SK-N-SH treated with all-trans-retinoic acid at 6 μM for 48 hours (cell line): ENCODE data around the gene NEUROG1.

Experiments used
- ATAC-seq: fragments of 200-7000 bp; cut with Tn5 transposase; 3 replicates; pipeline ENCODE4 v1.9.1; 2020; ENCODE audit warnings: mild to moderate bottlenecking, moderate library complexity
- ARNTL ChIP-seq: fragments of 450-650 bp; formaldehyde crosslinking; IDR thresholded peaks from 2 replicates; pipeline ENCODE4 v1.5.0; 2020; ENCODE audit warnings: low read depth, mild to moderate bottlenecking, moderate library complexity, borderline replicate concordance
- BACH2 ChIP-seq: fragments of 250-450 bp; sonication (Bioruptor Pico); IDR thresholded peaks from 2 replicates; pipeline ENCODE4 v1.9.0; 2021; ENCODE audit warnings: mild to moderate bottlenecking, borderline replicate concordance
- CSDC2 ChIP-seq: fragments of 250-450 bp; sonication (Bioruptor Pico); IDR thresholded peaks from 2 replicates; pipeline ENCODE4 v1.5.0; 2020; ENCODE audit warnings: mild to moderate bottlenecking, moderate library complexity
- CSRNP3 ChIP-seq: fragments of 250-450 bp; sonication (Bioruptor Pico); IDR thresholded peaks from 2 replicates; pipeline ENCODE4 v1.5.1; 2021; ENCODE audit warnings: mild to moderate bottlenecking, moderate library complexity
- ESRRG ChIP-seq: fragments of 250-450 bp; sonication (Bioruptor Pico); IDR thresholded peaks from 2 replicates; pipeline ENCODE4 v1.6.1; 2021; ENCODE audit warnings: mild to moderate bottlenecking
- GLIS3 ChIP-seq: fragments of 250-450 bp; sonication (Bioruptor Pico); IDR thresholded peaks from 2 replicates; pipeline ENCODE4 v1.5.0; 2020; ENCODE audit warnings: mild to moderate bottlenecking, moderate library complexity
- ISL1 ChIP-seq: fragments of 250-450 bp; sonication (Bioruptor Pico); IDR thresholded peaks from 2 replicates; pipeline ENCODE4 v2.1.2; 2022; ENCODE audit warnings: mild to moderate bottlenecking, moderate library complexity
- OSR1 ChIP-seq: fragments of 250-450 bp; sonication (Bioruptor Pico); IDR thresholded peaks from 2 replicates; pipeline ENCODE4 v1.8.0; 2022; ENCODE audit warnings: moderate library complexity, mild to moderate bottlenecking, inconsistent platforms
- POU6F1 ChIP-seq: fragments of 250-450 bp; sonication (Bioruptor Pico); IDR thresholded peaks from 2 replicates; pipeline ENCODE4 v1.8.0; 2021; ENCODE audit warnings: low read depth, mild to moderate bottlenecking, moderate library complexity, borderline replicate concordance
- PPARA ChIP-seq: fragments of 250-450 bp; sonication (Bioruptor Pico); IDR thresholded peaks from 2 replicates; pipeline ENCODE4 v1.5.0; 2020; ENCODE audit warnings: mild to moderate bottlenecking, borderline replicate concordance
- RARB ChIP-seq: fragments of 250-450 bp; sonication (Bioruptor Pico); IDR thresholded peaks from 2 replicates; pipeline ENCODE4 v1.8.0; 2021; ENCODE audit warnings: mild to moderate bottlenecking, moderate library complexity
- SNAI2 ChIP-seq: fragments of 250-450 bp; sonication (Bioruptor Pico); IDR thresholded peaks from 2 replicates; pipeline ENCODE4 v1.5.0; 2020; ENCODE audit warnings: mild to moderate bottlenecking, moderate library complexity
- TCF4 ChIP-seq: fragments of 250-450 bp; sonication (Bioruptor Pico); IDR thresholded peaks from 2 replicates; pipeline ENCODE4 v1.8.0; 2021; ENCODE audit warnings: mild to moderate bottlenecking, moderate library complexity, borderline replicate concordance
- TOX ChIP-seq: fragments of 250-450 bp; sonication (Bioruptor Pico); IDR thresholded peaks from 2 replicates; pipeline ENCODE4 v1.8.0; 2021; ENCODE audit warnings: mild to moderate bottlenecking, moderate library complexity, borderline replicate concordance
- ZC3H10 ChIP-seq: fragments of 250-450 bp; sonication (Bioruptor Pico); IDR thresholded peaks from 2 replicates; pipeline ENCODE4 v1.5.1; 2021; ENCODE audit warnings: mild to moderate bottlenecking, moderate library complexity
- ZFP3 ChIP-seq: fragments of 250-450 bp; sonication (Bioruptor Pico); IDR thresholded peaks from 2 replicates; pipeline ENCODE4 v1.5.0; 2020; ENCODE audit warnings: mild to moderate bottlenecking, moderate library complexity
- ZFP30 ChIP-seq: fragments of 450-650 bp; formaldehyde crosslinking; IDR thresholded peaks from 2 replicates; pipeline ENCODE4 v1.5.0; 2022; ENCODE audit warnings: mild to moderate bottlenecking, moderate library complexity
- ZNF565 ChIP-seq: fragments of 450-650 bp; formaldehyde crosslinking; conservative IDR thresholded peaks from 2 replicates; pipeline ENCODE4 v1.5.0; 2020; ENCODE audit warnings: low read depth, mild to moderate bottlenecking, moderate library complexity
- ZNF70 ChIP-seq: fragments of 450-650 bp; formaldehyde crosslinking; IDR thresholded peaks from 2 replicates; pipeline ENCODE4 v1.5.0; 2020; ENCODE audit warnings: mild to moderate bottlenecking, moderate library complexity
- ZNF8 ChIP-seq: fragments of 450-650 bp; formaldehyde crosslinking; IDR thresholded peaks from 2 replicates; pipeline ENCODE4 v1.5.0; 2020; ENCODE audit warnings: mild to moderate bottlenecking, moderate library complexity
- TF ChIP-seq, protein P1 (sequence below): fragments of 250-450 bp; sonication (Bioruptor Pico); IDR thresholded peaks from 2 replicates; pipeline ENCODE4 v1.5.0; 2020; ENCODE audit warnings: mild to moderate bottlenecking, moderate library complexity

NEUROG1 gene

GRCh38 chr5:135553688-135554462 lies 18.1 kb upstream of the NEUROG1 start:
- ATAC-seq = peak; percentile 55; the same call in 2 of the 3 replicates
- TF ChIP-seq GLIS3 (CRISPR knock-in tag) = no peak
- peak; percentile 91 for TF ChIP-seq ZFP3

GRCh38 chr5:135551593-135552447 lies 16.1 kb upstream of the NEUROG1 start:
- TF ChIP-seq RARB (CRISPR knock-in tag) = no peak
- no peak for TF ChIP-seq ZNF565
- TF ChIP-seq PPARA (CRISPR knock-in tag) = no peak
- TF ChIP-seq CSRNP3 (CRISPR knock-in tag) = no peak
- no peak for TF ChIP-seq ESRRG (CRISPR knock-in tag)
- TF ChIP-seq BACH2 (CRISPR knock-in tag) = no peak
- TF ChIP-seq ZNF8 = no peak
- TF ChIP-seq ISL1 = no peak
- no peak for TF ChIP-seq ZNF70 (CRISPR knock-in tag)
- no peak for TF ChIP-seq TOX (CRISPR knock-in tag)
- TF ChIP-seq ZFP30 (CRISPR knock-in tag) = no peak
- TF ChIP-seq TCF4 (CRISPR knock-in tag) = no peak
- TF ChIP-seq, protein P1, sequence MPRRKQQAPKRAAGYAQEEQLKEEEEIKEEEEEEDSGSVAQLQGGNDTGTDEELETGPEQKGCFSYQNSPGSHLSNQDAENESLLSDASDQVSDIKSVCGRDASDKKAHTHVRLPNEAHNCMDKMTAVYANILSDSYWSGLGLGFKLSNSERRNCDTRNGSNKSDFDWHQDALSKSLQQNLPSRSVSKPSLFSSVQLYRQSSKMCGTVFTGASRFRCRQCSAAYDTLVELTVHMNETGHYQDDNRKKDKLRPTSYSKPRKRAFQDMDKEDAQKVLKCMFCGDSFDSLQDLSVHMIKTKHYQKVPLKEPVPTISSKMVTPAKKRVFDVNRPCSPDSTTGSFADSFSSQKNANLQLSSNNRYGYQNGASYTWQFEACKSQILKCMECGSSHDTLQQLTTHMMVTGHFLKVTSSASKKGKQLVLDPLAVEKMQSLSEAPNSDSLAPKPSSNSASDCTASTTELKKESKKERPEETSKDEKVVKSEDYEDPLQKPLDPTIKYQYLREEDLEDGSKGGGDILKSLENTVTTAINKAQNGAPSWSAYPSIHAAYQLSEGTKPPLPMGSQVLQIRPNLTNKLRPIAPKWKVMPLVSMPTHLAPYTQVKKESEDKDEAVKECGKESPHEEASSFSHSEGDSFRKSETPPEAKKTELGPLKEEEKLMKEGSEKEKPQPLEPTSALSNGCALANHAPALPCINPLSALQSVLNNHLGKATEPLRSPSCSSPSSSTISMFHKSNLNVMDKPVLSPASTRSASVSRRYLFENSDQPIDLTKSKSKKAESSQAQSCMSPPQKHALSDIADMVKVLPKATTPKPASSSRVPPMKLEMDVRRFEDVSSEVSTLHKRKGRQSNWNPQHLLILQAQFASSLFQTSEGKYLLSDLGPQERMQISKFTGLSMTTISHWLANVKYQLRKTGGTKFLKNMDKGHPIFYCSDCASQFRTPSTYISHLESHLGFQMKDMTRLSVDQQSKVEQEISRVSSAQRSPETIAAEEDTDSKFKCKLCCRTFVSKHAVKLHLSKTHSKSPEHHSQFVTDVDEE (CRISPR knock-in tag) = no peak
- no peak for TF ChIP-seq GLIS3 (CRISPR knock-in tag)
- TF ChIP-seq CSDC2 (CRISPR knock-in tag) = no peak
- TF ChIP-seq ZC3H10 (CRISPR knock-in tag) = no peak
- no peak for TF ChIP-seq ARNTL (CRISPR knock-in tag)
- TF ChIP-seq POU6F1 (CRISPR knock-in tag) = no peak
- TF ChIP-seq SNAI2 = no peak
- peak; percentile 92 for ATAC-seq

- TF ChIP-seq ZNF8 = no peak
- TF ChIP-seq SNAI2 = no peak
- TF ChIP-seq CSDC2 (CRISPR knock-in tag) = no peak
- TF ChIP-seq OSR1 = no peak
- TF ChIP-seq RARB (CRISPR knock-in tag) = no peak
- no peak for TF ChIP-seq ZC3H10 (CRISPR knock-in tag)
- no peak for ATAC-seq
Measured at GRCh38 chr5:135549413-135549812, 13.6 kb upstream of the NEUROG1 start.

GRCh38 chr5:135547590-135548254 lies 12.0 kb upstream of the NEUROG1 start:
- TF ChIP-seq GLIS3 (CRISPR knock-in tag) = no peak
- TF ChIP-seq POU6F1 (CRISPR knock-in tag) = no peak
- TF ChIP-seq, all 23 proteins: peak for 0
- ATAC-seq = no peak
